Stimulated activated CD4-positive, alpha-beta T cell treated with anti-CD3 and anti-CD28 coated beads, Interleukin-4, amount 100 ng/mL, for 4 hours (primary cell): ENCODE measurements around the gene THSD4.

Experiments
- DNase-seq, 2 experiments: peaks; one replicate each; pipeline ENCODE4 v3.0.0-alpha.2; 2020

The THSD4 gene

GRCh38 chr15:71333839-71334238 lies 218.6 kb downstream of the THSD4 start:
- no peak for DNase-seq

- no peak for DNase-seq
Measured at GRCh38 chr15:71334434-71334833, 219.2 kb downstream of the THSD4 start.

DNA sequence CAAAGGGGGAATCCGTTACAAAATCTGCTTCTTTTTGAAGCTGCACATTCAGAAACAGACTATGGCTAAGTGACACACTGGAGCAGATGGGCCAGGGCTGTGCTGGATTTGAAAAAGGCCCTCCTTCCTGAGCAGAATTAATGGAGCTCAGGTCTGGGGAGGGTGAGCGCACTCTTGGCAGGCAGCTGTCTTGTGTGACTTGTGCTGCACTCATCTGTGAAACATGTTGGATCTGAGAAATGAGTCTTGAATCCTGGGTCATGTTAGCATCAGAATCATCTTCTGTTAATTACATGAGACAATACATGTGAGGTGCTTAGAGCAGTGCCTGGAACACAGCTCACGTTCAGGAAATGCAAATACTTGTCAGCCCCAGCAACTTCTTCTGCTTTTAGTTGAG lies 219.6 kb downstream of the THSD4 start:
- no peak for DNase-seq

DNA sequence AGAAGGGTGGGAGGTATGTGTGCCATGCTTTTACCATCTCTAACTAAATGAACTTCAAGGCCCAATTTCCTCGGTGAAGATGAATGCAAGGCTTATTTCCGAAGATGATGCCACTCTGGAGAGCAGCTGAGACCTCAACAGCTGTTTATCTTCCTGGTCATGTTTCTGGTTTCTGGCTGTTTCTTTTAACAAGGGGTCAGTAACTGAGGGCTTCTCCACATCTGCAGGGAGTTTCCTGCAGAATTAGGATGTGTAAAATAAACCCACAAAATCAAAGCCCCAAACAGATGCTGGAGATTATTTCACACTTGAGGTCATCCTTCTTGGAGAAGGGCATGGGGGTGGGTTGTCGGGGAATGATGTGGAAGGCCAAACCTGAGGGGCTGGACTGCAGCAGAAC lies 220.3 kb downstream of the THSD4 start:
- no peak for DNase-seq

DNA sequence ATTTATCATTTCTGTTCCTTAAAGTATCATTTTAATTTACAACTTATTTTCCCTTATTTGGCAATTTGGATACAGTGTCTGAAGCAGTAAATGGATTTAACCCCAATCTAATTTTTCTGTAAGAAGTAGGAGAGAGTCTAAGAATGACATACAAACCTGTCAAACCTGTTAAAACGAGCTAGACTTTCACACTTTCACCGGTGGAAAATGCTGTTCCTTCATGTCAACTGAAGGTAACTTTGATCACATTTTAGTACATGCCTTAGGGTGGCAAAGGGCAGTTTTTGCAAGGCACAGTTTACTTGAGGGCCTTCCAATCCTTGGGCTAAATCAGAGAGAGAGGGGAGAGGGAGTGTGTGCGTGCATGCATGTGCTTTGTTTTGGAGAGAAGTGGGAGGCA lies 221.4 kb downstream of the THSD4 start:
- DNase-seq: no peak

DNA sequence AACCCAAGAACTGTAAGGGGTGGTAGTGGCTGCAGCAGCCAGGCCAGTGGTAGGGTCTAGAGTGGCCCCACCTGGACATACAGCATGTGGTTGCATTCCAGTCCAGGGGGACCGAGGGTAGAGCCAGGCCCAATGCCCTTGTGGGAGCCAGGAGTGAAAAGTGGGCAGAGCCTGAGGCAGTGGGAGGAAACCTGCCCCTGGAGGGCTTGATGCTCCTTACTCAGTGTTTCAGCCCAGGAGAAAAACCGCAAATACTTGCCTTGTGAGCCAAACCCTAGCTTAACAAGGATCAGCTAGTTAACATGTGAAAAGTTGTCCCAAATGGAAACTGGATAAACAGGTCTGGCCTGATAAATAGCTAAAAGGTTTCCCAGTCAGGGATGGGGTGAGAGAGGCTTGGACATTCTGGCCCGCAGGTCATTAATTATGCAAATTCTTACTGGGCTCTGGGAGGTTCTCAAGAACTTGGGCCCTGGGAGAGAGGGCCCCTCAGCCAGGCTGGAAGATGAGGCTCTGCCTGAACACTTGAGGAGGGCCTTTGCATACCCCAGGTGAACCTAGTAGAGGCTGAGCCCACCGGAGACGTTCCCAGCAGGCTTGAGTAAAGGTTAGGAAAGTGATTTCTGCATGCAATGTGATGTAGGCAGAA lies 222.1 kb downstream of the THSD4 start:
- no peak for DNase-seq

DNA sequence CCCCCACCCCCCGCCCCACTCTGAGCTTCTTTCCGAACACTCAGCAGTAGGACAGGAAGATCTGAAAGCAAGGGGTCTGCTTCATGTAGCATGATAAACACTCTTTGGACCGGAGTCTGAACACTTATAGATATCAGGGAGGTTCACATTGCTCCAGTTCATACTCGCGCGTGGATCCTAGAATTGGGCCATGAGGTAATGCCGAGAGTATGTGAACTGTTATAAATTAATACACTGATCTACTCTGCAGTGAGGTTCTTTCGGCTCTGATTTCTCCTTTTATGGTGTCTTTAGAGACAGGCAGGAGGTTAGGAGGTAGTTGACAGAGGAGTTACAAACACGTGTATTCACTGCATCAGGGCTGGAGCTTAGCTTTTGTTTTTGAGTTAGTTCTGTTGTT lies 223.0 kb downstream of the THSD4 start:
- DNase-seq: no peak

GRCh38 chr15:71338827-71339542 lies 223.7 kb downstream of the THSD4 start:
- no peak for DNase-seq

- DNase-seq: no peak
Measured at GRCh38 chr15:71341811-71342550, 226.7 kb downstream of the THSD4 start.

DNA sequence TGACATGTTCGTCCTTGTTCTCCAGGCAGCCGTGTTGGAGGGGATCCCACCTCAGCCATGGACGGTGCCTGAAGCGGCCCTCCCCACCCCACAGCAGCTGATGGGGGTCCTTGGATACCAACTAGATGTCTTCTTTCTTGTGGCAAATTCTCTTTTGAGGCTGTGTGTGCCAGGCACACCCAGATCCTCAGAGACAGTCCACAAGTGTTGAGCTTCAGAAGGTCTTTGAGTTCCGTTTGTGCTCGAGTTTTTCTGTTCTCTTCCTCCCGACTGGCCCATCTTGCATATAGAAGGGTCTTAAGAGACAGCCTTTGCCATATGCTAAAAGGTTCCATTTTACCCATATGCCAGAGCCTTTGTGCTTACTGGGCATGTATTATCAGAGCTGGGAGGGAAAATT lies 227.4 kb downstream of the THSD4 start:
- no peak for DNase-seq

GRCh38 chr15:71344316-71344715 lies 229.0 kb downstream of the THSD4 start:
- no peak for DNase-seq

GRCh38 chr15:71345186-71345585 lies 229.9 kb downstream of the THSD4 start:
- no peak for DNase-seq

GRCh38 chr15:71346464-71346863 lies 231.2 kb downstream of the THSD4 start:
- DNase-seq: no peak

DNA sequence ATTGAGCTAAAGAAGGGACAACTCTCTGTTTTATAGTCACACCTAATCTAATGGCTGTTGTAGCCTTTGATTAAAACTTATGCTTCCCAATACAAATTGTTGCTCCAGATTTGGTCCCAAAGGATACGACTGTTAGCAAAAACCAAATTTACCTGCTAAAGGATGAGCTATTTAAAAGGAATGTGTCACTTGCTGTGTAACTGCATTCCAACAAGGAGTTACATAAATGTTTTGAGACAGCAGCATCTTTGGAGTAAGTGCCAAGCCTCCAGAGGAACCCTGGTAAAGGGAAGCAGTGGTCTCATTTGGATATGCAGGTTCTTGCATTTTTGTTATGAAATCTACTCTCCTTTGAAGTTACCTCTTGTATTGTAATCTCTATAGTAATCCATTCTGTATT lies 233.3 kb downstream of the THSD4 start:
- DNase-seq: no peak

- no peak for DNase-seq
Measured at GRCh38 chr15:71349336-71349735, 234.1 kb downstream of the THSD4 start.

- DNase-seq: no peak
Measured at GRCh38 chr15:71349736-71350526, 234.7 kb downstream of the THSD4 start.

GRCh38 chr15:71350622-71351378 lies 235.5 kb downstream of the THSD4 start:
- no peak for DNase-seq

DNA sequence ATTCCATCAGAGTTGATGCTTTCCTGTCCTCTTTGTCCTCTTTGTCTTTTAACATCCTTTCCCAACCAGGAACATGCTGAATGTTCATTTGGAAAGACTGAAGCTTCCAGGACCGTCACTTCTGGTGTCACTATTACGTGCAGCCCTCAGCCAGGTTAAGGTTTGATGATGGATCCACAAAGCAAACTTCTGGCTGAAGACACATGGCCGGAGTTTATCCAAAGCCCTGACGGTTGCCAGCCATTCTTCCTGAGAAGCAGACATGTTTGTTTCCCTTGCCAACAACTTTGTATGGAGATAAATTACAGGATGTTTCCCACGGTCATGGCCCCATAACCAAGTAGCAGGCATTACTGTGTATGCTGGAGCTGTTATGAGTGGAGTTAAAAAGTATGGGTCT lies 236.9 kb downstream of the THSD4 start:
- no peak for DNase-seq

GRCh38 chr15:71352765-71353164 lies 237.5 kb downstream of the THSD4 start:
- no peak for DNase-seq

DNA sequence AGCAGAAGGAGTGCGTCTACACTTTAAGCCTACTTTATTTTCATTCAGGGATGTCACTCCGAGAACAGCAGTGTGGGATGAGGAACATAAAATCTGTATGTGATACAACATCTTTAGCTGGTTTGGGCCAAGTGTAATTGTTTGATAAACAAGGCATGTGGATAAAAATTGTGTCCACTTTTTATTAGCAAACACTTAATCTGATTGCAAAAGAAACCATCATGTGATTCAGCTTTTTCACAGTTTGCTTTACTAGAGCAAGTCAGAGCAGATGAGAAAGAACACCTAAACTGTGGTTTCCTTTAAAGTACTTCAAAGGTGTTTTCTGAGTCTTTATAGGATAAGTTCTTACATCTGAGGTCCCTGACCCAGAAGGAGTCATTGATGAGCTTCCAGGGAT lies 237.9 kb downstream of the THSD4 start:
- DNase-seq: no peak

DNA sequence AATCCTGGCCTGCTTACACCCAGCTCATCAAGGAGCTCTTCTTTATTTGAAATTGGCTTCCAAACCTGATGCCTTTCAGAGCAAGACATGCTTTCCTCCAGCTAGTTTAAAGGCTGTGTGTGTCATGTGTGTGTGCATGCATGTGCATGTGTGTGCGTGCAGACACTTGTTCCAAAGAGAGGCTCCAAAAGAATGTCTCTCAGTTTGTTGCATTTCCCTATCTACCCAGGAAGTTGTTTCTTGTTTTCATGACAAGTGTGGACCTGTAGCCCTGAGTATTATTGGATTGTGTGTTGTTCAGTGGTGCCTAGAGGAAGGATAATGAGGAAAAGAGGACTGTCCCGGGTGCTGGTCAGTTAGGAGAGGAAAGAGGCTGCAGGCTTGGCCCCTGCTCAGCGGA lies 240.0 kb downstream of the THSD4 start:
- no peak for DNase-seq

GRCh38 chr15:71357321-71357732 lies 242.1 kb downstream of the THSD4 start:
- DNase-seq: no peak

DNA sequence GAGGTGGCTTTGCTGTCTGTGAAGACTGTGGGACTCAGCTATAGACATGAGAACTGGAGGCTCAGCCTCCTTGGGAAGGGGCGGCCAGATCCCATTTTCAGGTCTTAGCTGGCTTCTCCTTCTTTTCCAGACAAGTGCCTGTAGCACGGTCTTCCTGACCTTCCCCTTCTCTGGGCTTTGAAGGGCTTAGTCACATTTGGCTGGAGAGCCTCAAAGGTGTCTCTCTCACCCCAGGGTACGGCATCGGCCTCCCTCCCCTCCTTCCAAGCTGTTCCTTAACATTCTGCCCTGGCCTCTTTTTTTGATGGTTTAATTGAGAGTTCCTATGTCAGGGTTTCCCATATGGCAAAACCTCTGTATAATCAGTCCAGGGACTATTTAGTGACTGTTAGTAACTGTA lies 242.7 kb downstream of the THSD4 start:
- no peak for DNase-seq
